Loucy (cell line): ENCODE measurements around the gene CCL21.
A peak's percentile ranks its signal among the peaks of the same experiment; 100 is the strongest.

Experiments used
- H2AFZ ChIP-seq: fragments of 200-600 bp; sonication (generic); 2 replicates; pipeline ENCODE4 v1.6.0; 2016; ENCODE audit warnings: antibody characterized with exemption, mild to moderate bottlenecking, low read length, moderate library complexity
- H3F3A ChIP-seq: fragments of 200-600 bp; 2 replicates; pipeline ENCODE4 v1.6.0; 2016; ENCODE audit warnings: antibody characterized with exemption, low read depth, mild to moderate bottlenecking
- H3K27me3 ChIP-seq: fragments of 200-600 bp; sonication (generic); 2 replicates; pipeline ENCODE4 v1.6.1; 2014; ENCODE audit warnings: low read length, mild to moderate bottlenecking; ENCODE audit not compliant: insufficient read depth, poor library complexity, severe bottlenecking
- H3K36me3 ChIP-seq: fragments of 200-600 bp; sonication (generic); 2 replicates; pipeline ENCODE4 v1.6.1; 2016; ENCODE audit warnings: low read length; ENCODE audit not compliant: insufficient read depth
- H3K4me1 ChIP-seq: fragments of 200-600 bp; sonication (generic); 2 replicates; pipeline ENCODE4 v1.5.1; 2014; ENCODE audit warnings: low read length, mild to moderate bottlenecking; ENCODE audit not compliant: insufficient read depth, poor library complexity, severe bottlenecking
- H3K4me2 ChIP-seq: fragments of 200-600 bp; sonication (generic); 2 replicates; pipeline ENCODE4 v1.6.0; 2014; ENCODE audit warnings: antibody characterized with exemption, low read length, low read depth, mild to moderate bottlenecking; ENCODE audit not compliant: poor library complexity, severe bottlenecking
- H3K4me3 ChIP-seq: fragments of 200-600 bp; sonication (generic); 2 replicates; pipeline ENCODE4 v1.5.1; 2014; ENCODE audit warnings: low read length, mild to moderate bottlenecking, mixed read lengths; ENCODE audit not compliant: poor library complexity, severe bottlenecking
- H3K79me2 ChIP-seq: fragments of 200-600 bp; sonication (generic); 2 replicates; pipeline ENCODE4 v1.6.1; 2014; ENCODE audit warnings: low read length; ENCODE audit not compliant: insufficient read depth
- H3K9ac ChIP-seq: fragments of 200-600 bp; sonication (generic); 2 replicates; pipeline ENCODE4 v1.6.0; 2014; ENCODE audit warnings: mild to moderate bottlenecking, low read depth, low read length, moderate library complexity; ENCODE audit not compliant: poor library complexity, severe bottlenecking
- H3K9me2 ChIP-seq: fragments of 200-600 bp; sonication (generic); replicated peaks from 2 replicates; pipeline ENCODE4 v1.6.1; 2016; ENCODE audit warnings: low read depth, low read length, mixed read lengths
- H3K9me3 ChIP-seq: fragments of 200-600 bp; sonication (generic); 2 replicates; pipeline ENCODE4 v1.6.1; 2014; ENCODE audit warnings: mild to moderate bottlenecking, antibody characterized with exemption, low read length, low read depth; ENCODE audit not compliant: insufficient read depth
- H4K20me1 ChIP-seq: fragments of 200-600 bp; sonication (generic); 2 replicates; pipeline ENCODE4 v1.6.0; 2014; ENCODE audit warnings: antibody characterized with exemption, low read length, mild to moderate bottlenecking; ENCODE audit not compliant: insufficient read depth, poor library complexity, severe bottlenecking
- CTCF ChIP-seq: fragments of 200-600 bp; sonication (generic); conservative IDR thresholded peaks from 2 replicates; pipeline ENCODE4 v1.5.1; 2014; ENCODE audit warnings: mild to moderate bottlenecking, antibody characterized with exemption, low read length
- EZH2phosphoT487 ChIP-seq: fragments of 200-600 bp; IDR thresholded peaks from 2 replicates; pipeline ENCODE4 v1.6.1; 2018; ENCODE audit warnings: antibody characterized with exemption, mild to moderate bottlenecking, moderate library complexity, borderline replicate concordance

Gene CCL21

GRCh38 chr9:34663303-34663605 is 46.7 kb downstream of the CCL21 start:
- H3K79me2 ChIP-seq = no peaks in the 10 kb centered on the region
- no peaks in the 10 kb centered on the region for H3K27me3 ChIP-seq
- no peaks in the 10 kb centered on the region for H3F3A ChIP-seq
- peak overlapping the region; percentile 25 for H3K9ac ChIP-seq
- no peaks in the 10 kb centered on the region for H4K20me1 ChIP-seq
- no peaks in the 10 kb centered on the region for H3K36me3 ChIP-seq
- H3K4me2 ChIP-seq = no peak overlapping the region
- H3K9me2 ChIP-seq = no peaks in the 10 kb centered on the region
- H3K9me3 ChIP-seq = no peaks in the 10 kb centered on the region
- no peak overlapping the region for H3K4me3 ChIP-seq
- peaks cover 7% of the 10 kb centered on the region for H3K4me1 ChIP-seq
- no peak for TF ChIP-seq EZH2phosphoT487
- no peak for TF ChIP-seq CTCF
- no peak overlapping the region for H2AFZ ChIP-seq

- Histone ChIP-seq H3K27me3 (no peaks in the 10 kb centered on the region), H3K79me2 (no peaks in the 10 kb centered on the region), H2AFZ (no peak within 1 kb of the TSS), H3K9ac (peak within 1 kb of the TSS; percentile 25), H3K9me3 (no peaks in the 10 kb centered on the region), H4K20me1 (no peaks in the 10 kb centered on the region), H3K9me2 (no peaks in the 10 kb centered on the region), H3K4me3 (no peak within 1 kb of the TSS), H3K4me2 (no peak within 1 kb of the TSS), H3K4me1 (peaks cover 7% of the 10 kb centered on the region), H3F3A (no peaks in the 10 kb centered on the region), H3K36me3 (no peaks in the 10 kb centered on the region)
- TF ChIP-seq CTCF = no peak
- no peak for TF ChIP-seq EZH2phosphoT487
Measured at GRCh38 chr9:34662526-34663302, 47.2 kb downstream of the CCL21 start, which contains the start of gene CCL27. CCL27 (minus strand) TSS chr9:34662657; CDS start chr9:34662633, 24 bp downstream.

- H3K27me3 ChIP-seq = no peaks in the 10 kb centered on the region
- no peak overlapping the region for H3K9ac ChIP-seq
- H2AFZ ChIP-seq = no peak overlapping the region
- no peaks in the 10 kb centered on the region for H3K79me2 ChIP-seq
- H3K36me3 ChIP-seq = no peaks in the 10 kb centered on the region
- H3K4me3 ChIP-seq = no peak overlapping the region
- no peak for TF ChIP-seq EZH2phosphoT487
- TF ChIP-seq CTCF = no peak
- no peaks in the 10 kb centered on the region for H3K9me3 ChIP-seq
- H3K9me2 ChIP-seq = no peaks in the 10 kb centered on the region
- H3K4me2 ChIP-seq = no peak overlapping the region
- no peaks in the 10 kb centered on the region for H3F3A ChIP-seq
- H3K4me1 ChIP-seq = peaks cover 7% of the 10 kb centered on the region
- no peaks in the 10 kb centered on the region for H4K20me1 ChIP-seq
Measured at GRCh38 chr9:34659592-34660253, 50.2 kb downstream of the CCL21 start.
